Astrocyte of the hippocampus (primary cell): ENCODE measurements around the gene CYP26C1.
"Not testable (repeated sequence)": the region's sequence is repeated elsewhere in the genome, so short reads cannot be mapped to it uniquely, and the experiment has no call there.

Experiments used
- DNase-seq: peaks from one replicate; pipeline ENCODE4 v3.0.0; 2011; ENCODE audit warnings: low read depth, low spot score

CYP26C1 gene

GRCh38 chr10:93076871-93077270, 16.3 kb downstream of the CYP26C1 start:
- DNase-seq: no peak

DNA sequence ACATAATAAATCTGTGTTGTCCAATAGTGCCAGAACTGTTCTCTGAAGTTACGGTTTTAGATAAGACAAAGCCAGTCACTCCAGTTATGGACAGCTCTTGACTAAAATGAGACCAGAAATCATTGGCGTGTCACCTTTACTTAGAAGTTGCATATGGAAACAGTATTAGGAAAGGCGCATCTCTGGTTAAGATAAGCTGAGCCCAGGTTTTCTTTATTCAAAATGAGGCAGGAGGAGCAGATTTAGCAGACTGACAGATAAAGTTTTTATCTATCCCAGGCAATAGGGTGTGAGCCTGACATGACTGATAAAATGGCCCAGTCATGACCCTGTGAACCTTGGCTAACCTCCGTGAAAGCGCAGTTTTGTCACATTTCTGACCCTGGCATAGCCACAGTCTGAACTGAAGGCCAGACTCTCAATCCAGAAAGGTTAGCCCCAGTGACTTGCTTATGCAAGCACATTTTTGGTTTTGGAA, 17.3 kb downstream of the CYP26C1 start:
- DNase-seq: no peak

DNA sequence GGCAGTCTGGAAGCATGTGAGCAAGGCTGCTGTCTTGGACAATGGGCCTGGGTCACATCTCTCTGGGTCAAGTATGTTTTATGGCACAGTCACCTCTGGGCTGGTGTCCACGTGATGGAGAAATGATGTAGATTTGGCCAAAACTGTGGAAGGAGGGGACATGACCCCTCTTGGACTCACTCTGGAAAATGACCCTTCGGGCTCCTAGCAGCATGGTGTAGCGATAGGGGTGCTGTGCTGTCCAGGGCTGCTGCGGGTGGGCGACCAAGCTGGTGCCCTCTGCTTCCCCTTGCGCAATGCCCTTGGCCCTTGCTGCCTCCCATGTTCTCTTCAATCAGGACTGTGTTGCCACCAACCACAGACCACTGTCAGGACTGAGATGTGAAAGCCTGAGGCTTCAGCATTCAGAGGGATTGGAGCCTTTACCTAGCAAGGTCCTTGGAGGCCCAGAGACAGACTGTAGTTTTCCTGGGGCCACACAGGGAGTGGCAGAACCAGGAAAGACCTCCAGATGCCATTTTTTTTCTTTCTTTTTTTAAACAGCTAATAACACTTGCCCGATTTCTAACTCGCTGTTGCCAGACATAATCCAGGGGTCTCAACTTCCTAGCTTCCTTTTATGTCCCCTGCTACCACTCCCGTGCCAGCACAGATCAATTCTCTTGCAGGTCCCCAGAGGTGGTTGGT, 19.2 kb downstream of the CYP26C1 start:
- DNase-seq: no peak

- DNase-seq: peak; percentile 83
These were observed 19.9 kb downstream of the CYP26C1 start for GRCh38 chr10:93080350-93081046.

- DNase-seq: no peak
These were observed 20.7 kb downstream of the CYP26C1 start for GRCh38 chr10:93081318-93081717.

GRCh38 chr10:93081834-93082233, 21.2 kb downstream of the CYP26C1 start:
- peak; percentile 73 for DNase-seq

GRCh38 chr10:93083743-93084539, 23.3 kb downstream of the CYP26C1 start:
- no peak for DNase-seq

DNA sequence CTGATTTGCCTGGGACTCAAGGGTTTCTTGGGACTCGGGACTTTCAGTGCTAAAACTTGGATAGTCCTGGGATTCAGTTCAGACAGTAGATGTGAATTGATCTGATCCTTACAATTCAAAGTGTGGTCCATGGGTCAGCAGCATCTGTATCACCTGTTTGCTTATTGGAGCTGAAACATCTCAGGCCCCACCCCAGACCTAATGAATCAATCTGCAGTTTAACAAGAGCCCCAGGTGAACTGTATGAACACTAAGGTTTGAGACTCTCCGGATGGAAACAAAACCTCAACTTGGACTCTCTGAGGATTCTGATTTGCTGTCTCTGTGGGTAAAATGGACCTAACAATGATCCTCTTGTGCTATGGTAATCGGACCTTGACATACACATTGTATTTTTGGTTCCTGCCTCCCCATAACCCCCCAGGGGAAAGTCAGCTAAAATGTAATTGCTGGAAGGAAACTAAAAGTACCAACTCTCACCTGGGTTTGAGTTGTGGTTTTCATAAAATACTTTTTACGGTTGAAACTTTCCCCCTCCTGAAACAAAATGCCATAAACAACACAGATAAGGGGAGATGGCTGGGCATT, 24.8 kb downstream of the CYP26C1 start:
- no peak for DNase-seq

GRCh38 chr10:93086289-93086688, 25.7 kb downstream of the CYP26C1 start:
- DNase-seq: no peak

GRCh38 chr10:93087846-93088245, 27.2 kb downstream of the CYP26C1 start:
- no peak for DNase-seq

- DNase-seq: no peak
These were observed 27.9 kb downstream of the CYP26C1 start for GRCh38 chr10:93088466-93088865.

GRCh38 chr10:93090619-93091018, 30.0 kb downstream of the CYP26C1 start:
- DNase-seq: no peak

GRCh38 chr10:93091960-93092359, 31.4 kb downstream of the CYP26C1 start:
- DNase-seq: no peak

DNA sequence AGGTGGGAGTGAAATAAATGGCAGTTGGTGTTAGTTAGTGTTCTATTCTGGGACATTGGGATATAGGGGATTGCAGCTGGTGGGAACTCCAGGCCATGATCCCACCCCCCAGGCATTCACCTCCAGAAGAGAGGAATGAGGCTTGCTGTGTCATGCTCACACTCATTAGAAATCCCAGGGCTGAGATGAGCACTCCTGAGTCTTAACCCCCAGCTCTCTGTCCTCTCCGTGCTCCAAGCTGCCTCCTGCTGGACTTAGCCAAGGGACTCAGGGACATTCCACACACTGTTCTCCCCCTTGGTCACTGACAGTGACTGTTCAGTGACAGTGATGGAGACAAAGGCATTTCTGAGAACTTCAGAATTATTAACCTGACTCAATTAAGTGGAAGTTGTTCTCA, 34.6 kb downstream of the CYP26C1 start:
- no peak for DNase-seq

GRCh38 chr10:93096901-93097300, 36.3 kb downstream of the CYP26C1 start:
- DNase-seq: no peak

DNA sequence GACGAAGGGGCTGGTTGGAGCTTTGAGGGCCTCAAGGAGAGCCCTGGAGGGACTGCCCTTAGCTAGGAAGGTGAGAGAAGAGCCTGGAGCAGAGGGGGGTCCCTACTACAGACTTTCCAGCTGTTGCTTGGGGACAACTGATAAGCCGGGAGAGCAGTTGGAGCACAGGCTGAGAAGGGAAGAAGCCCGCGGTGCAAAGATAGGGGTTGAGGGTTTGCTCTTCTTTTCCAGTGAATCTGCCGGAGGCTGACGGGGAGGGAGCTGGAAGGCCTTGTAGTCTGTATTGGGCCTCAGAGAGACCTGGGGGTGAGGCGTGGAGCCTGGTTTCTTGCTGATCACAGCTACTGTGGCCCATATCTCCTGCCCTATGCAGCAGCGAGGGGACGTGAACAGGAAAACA, 36.8 kb downstream of the CYP26C1 start:
- DNase-seq: no peak

- DNase-seq: no peak
These were observed 38.2 kb downstream of the CYP26C1 start for GRCh38 chr10:93098816-93099215.

GRCh38 chr10:93099670-93100069, 39.1 kb downstream of the CYP26C1 start:
- DNase-seq: no peak

- DNase-seq: not testable (repeated sequence)
These were observed 40.5 kb downstream of the CYP26C1 start for GRCh38 chr10:93101148-93101547.

GRCh38 chr10:93103953-93104352, 43.4 kb downstream of the CYP26C1 start:
- DNase-seq: no peak

- DNase-seq: peak; percentile 47
These were observed 46.1 kb downstream of the CYP26C1 start for GRCh38 chr10:93106631-93107072.
